HepG2 (cell line): ENCODE results near the gene RAP2C. TPM values are rescaled to one million over a fixed set of nuclear protein-coding genes. Genes with fewer than 3 reads are reported as not detected.

Experiments
- ATAC-seq: fragments of 200-7000 bp; cut with Tn5 transposase; 3 replicates; pipeline ENCODE4 v1.9.1; 2020; ENCODE audit warnings: mild to moderate bottlenecking, moderate library complexity
- BruUV-seq: library from RNA; stranded (reverse); fragments of 400-500 nt; replicated peaks from 2 replicates; lab custom pipeline; 2021; lab: Mats Ljungman, UMichigan
- CTCF ChIA-PET: fragments of 300-600 bp; formaldehyde crosslinking; extraction: SDS; loops from one replicate; lab custom pipeline; 2021; ENCODE audit warnings: low total read pairs, inconsistent platforms, low intra/inter-chr PET ratio; lab: Yijun Ruan, JAX
- POLR2A ChIA-PET: fragments of 350-600 bp; sonication (Branson Sonifier 250); formaldehyde crosslinking; loops from one replicate; lab custom pipeline; 2020; ENCODE audit warnings: antibody characterized with exemption, inconsistent platforms; lab: Yijun Ruan, JAX
- DNase-seq: peaks from one replicate; pipeline ENCODE4 v3.0.0-alpha.2; 2015; ENCODE audit warnings: low spot score
- FAIRE-seq: peaks from 3 replicates; lab custom pipeline; 2011; peaks lifted over from hg19 to GRCh38; lab: Jason Lieb, UNC
- H2AFZ ChIP-seq: one replicate; pipeline ENCODE4 v1.6.1; 2011; ENCODE audit warnings: low read length, inconsistent platforms
- H3K27ac ChIP-seq: fragments of 300-600 bp; 3 replicates; pipeline ENCODE4 v1.8.0; 2011; ENCODE audit warnings: mixed run types, mild to moderate bottlenecking, mixed read lengths, low read length, inconsistent platforms; ENCODE audit not compliant: insufficient read depth; ENCODE audit errors: extremely low read length
- H3K27me3 ChIP-seq, 2 experiments: fragments of 200-600 bp in 1 of 2; 2 replicates in 1 of 2; 3 replicates in 1 of 2; pipeline versions ENCODE4 v1.6.0 to v1.8.0; 2011; ENCODE audit warnings: low read length in 2 of 2, mild to moderate bottlenecking in 2 of 2, moderate library complexity in 2 of 2, inconsistent platforms in 1 of 2; ENCODE audit not compliant: insufficient read depth in 2 of 2, control insufficient read depth in 1 of 2
- H3K36me3 ChIP-seq, 2 experiments: fragments of 200-600 bp in 1 of 2; replicated peaks in 1 of 2; 2 replicates in 1 of 2; 3 replicates in 1 of 2; pipeline versions ENCODE4 v1.5.1 to v1.8.0; 2011; ENCODE audit warnings: low read length in 2 of 2, inconsistent platforms in 1 of 2; ENCODE audit not compliant: insufficient read depth in 2 of 2, control insufficient read depth in 1 of 2
- H3K4me1 ChIP-seq: 2 replicates; pipeline ENCODE4 v1.5.1; 2012; ENCODE audit warnings: low read length, inconsistent platforms; ENCODE audit not compliant: insufficient read depth
- H3K4me2 ChIP-seq: 2 replicates; pipeline ENCODE4 v1.6.0; 2011; ENCODE audit warnings: low read depth, low read length, inconsistent platforms
- H3K4me3 ChIP-seq, 3 experiments: fragments of 200-600 bp in 1 of 3; sonication (generic), shearing (Covaris generic) in 1 of 3; replicated peaks in 1 of 3; 2 replicates each; pipeline ENCODE4 v1.5.1; 2011 to 2016; ENCODE audit warnings: low read length in 3 of 3, inconsistent platforms in 2 of 3, low read depth in 2 of 3, mild to moderate bottlenecking in 2 of 3, control low read depth in 1 of 3, mixed read lengths in 1 of 3; ENCODE audit not compliant: insufficient read depth in 1 of 3
- H3K79me2 ChIP-seq: one replicate; pipeline ENCODE4 v1.6.1; 2011; ENCODE audit warnings: low read length, inconsistent platforms; ENCODE audit not compliant: insufficient read depth
- H3K9ac ChIP-seq: 2 replicates; pipeline ENCODE4 v1.6.0; 2011; ENCODE audit warnings: mild to moderate bottlenecking, low read depth, low read length, inconsistent platforms; ENCODE audit not compliant: insufficient read depth
- H3K9me3 ChIP-seq: 2 replicates; pipeline ENCODE4 v1.5.1; 2012; ENCODE audit warnings: mild to moderate bottlenecking, low read length
- H4K20me1 ChIP-seq: 2 replicates; pipeline ENCODE4 v1.6.0; 2011; ENCODE audit warnings: inconsistent platforms, mild to moderate bottlenecking, low read length, moderate library complexity; ENCODE audit not compliant: insufficient read depth
- GLI4 ChIP-seq: sonication (generic); formaldehyde crosslinking; IDR thresholded peaks from 2 replicates; pipeline ENCODE4 v1.5.1; 2020; ENCODE audit warnings: missing genetic modification reagents, mild to moderate bottlenecking, moderate library complexity, borderline replicate concordance
- HNRNPUL1 ChIP-seq: fragments of 200-400 bp; formaldehyde crosslinking; IDR thresholded peaks from 2 replicates; pipeline ENCODE4 v1.6.1; 2017; ENCODE audit warnings: low read depth, mild to moderate bottlenecking, low read length, moderate library complexity
- NKX3-1 ChIP-seq: sonication (generic); formaldehyde crosslinking; IDR thresholded peaks from 2 replicates; pipeline ENCODE4 v1.5.0; 2020; ENCODE audit warnings: missing genetic modification reagents
- ZNF234 ChIP-seq: sonication (generic); formaldehyde crosslinking; conservative IDR thresholded peaks from 2 replicates; pipeline ENCODE4 v1.5.1; 2020; ENCODE audit warnings: mild to moderate bottlenecking, missing genetic modification reagents
- ZNF331 ChIP-seq: sonication (generic); formaldehyde crosslinking; IDR thresholded peaks from 2 replicates; pipeline ENCODE4 v1.4.0; 2020; ENCODE audit warnings: missing genetic modification reagents
- ZNF589 ChIP-seq: sonication (generic); formaldehyde crosslinking; conservative IDR thresholded peaks from 2 replicates; pipeline ENCODE4 v1.8.0; 2022; ENCODE audit warnings: mild to moderate bottlenecking, moderate library complexity, missing genetic modification reagents
- WGBS: methylation state at CpG from one replicate; pipeline ENCODE4 v1.1.6; 2017; ENCODE audit warnings: low lambda C conversion rate; 5-methylcytosine and 5-hydroxymethylcytosine counted together
- in situ Hi-C: cut with HindIII; loops from 2 replicates; pipeline ENCODE4 v1.10.0; 2017; ENCODE audit warnings: low pct_unique_long_range_greater_than_20kb; ENCODE audit not compliant: extremely low pct_ligation_motif_present
- intact Hi-C: fragments of 100-400 bp; cut with micrococcal nuclease; formaldehyde crosslinking; loops from one replicate; pipeline ENCODE4 v1.10.0; 2022; ENCODE audit not compliant: unreplicated experiment
- polyA plus RNA-seq, 8 experiments: library from polyadenylated mRNA; depleted of rRNA in 3 of 8; stranded (reverse) in 7 of 8; unstranded in 1 of 8; fragments of >200 nt; fragmentation: Illumina TruSeq in 4 of 8; extraction: Trizol in 4 of 8; gene quantifications; 2 replicates each; pipeline versions ENCODE4 v1.2.1 to v1.2.3, GENCODE V29; 2011 to 2016; ENCODE audit warnings: low read depth in 4 of 8, missing spikeins in 1 of 8, mixed read lengths in 1 of 8; ENCODE audit not compliant: insufficient read depth in 1 of 8
- total RNA-seq, 5 experiments: library from RNA; depleted of rRNA; stranded (reverse); fragments of >200 nt; fragmentation: Illumina TruSeq; extraction: Trizol; gene quantifications; 2 replicates each; pipeline ENCODE4 v1.2.3, GENCODE V29; 2016; ENCODE audit warnings: low read depth in 1 of 5
- TF ChIP-seq, protein P1 (sequence below): sonication (generic); formaldehyde crosslinking; IDR thresholded peaks from 2 replicates; pipeline ENCODE4 v1.5.0; 2020; ENCODE audit warnings: missing genetic modification reagents, mild to moderate bottlenecking, borderline replicate concordance
- TF ChIP-seq, protein P2 (sequence below): sonication (generic); formaldehyde crosslinking; IDR thresholded peaks from 2 replicates; pipeline ENCODE4 v1.4.0; 2020; ENCODE audit warnings: missing genetic modification reagents, borderline replicate concordance
- TF ChIP-seq, protein P3 (sequence below): sonication (generic); formaldehyde crosslinking; IDR thresholded peaks from 2 replicates; pipeline ENCODE4 v1.5.1; 2020; ENCODE audit warnings: missing genetic modification reagents, mild to moderate bottlenecking, borderline replicate concordance
- TF ChIP-seq, protein P4 (sequence below): IDR thresholded peaks from 2 replicates; pipeline ENCODE4 v1.6.1; 2016

RAP2C gene
- total and polyA plus RNA-seq, 2 of the 13 experiments (the other 11 are each of a cell fraction or from before 2014, with no cell fraction given): 8.0 to 28.5 TPM

DNA sequence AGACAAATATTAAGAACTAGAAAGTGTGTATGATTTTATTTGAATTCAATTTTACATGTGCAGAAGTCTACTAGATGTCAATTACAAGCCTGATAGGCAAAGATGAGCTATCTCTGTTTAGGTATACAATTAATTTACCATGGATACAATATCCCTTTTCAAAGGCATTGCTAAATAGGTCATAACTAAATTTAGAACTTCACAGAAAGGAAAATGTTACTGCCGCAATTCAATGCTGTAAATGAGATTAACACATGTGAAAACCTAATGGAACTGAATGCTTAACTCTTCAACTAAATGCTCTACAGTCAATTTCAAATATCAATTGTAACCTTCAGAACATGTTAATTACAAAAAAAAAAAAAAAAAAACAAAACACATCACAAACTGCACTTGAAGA, 14.6 kb downstream of the RAP2C start:
- no peak overlapping the region for H3K9ac ChIP-seq
- H3K4me1 ChIP-seq: no peaks in the 10 kb centered on the region
- no peak for ATAC-seq
- POLR2A ChIA-PET: no interaction called here
- peaks cover 1 to 11% of the 10 kb centered on the region in 2 experiments; a peak in 2 of 5 replicates for H3K36me3 ChIP-seq
- in situ Hi-C loops (no loop called here), intact Hi-C loops (no loop called here)
- WGBS: 95% methylated on average over 1 of the region's 1 CpG
- H3K79me2 ChIP-seq: peaks cover 2% of the 10 kb centered on the region
- no peaks in the 10 kb centered on the region for H4K20me1 ChIP-seq
- no peak for DNase-seq
- BruUV-seq: TSS peak; percentile 35
- H3K27me3 ChIP-seq: no peaks in the 10 kb centered on the region
- TF ChIP-seq GLI4 (CRISPR knock-in tag) (no peak), ZNF234 (CRISPR knock-in tag) (no peak), ZNF589 (no peak), ZNF331 (no peak), NKX3-1 (CRISPR knock-in tag) (no peak), HNRNPUL1 (no peak)
- TF ChIP-seq, protein P1, sequence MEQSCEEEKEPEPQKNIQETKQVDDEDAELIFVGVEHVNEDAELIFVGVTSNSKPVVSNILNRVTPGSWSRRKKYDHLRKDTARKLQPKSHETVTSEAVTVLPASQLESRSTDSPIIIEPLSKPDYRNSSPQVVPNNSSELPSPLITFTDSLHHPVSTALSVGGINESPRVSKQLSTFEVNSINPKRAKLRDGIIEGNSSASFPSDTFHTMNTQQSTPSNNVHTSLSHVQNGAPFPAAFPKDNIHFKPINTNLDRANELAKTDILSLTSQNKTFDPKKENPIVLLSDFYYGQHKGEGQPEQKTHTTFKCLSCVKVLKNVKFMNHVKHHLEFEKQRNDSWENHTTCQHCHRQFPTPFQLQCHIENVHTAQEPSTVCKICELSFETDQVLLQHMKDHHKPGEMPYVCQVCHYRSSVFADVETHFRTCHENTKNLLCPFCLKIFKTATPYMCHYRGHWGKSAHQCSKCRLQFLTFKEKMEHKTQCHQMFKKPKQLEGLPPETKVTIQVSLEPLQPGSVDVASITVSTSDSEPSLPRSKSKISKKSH: no peak
- TF ChIP-seq, protein P2, sequence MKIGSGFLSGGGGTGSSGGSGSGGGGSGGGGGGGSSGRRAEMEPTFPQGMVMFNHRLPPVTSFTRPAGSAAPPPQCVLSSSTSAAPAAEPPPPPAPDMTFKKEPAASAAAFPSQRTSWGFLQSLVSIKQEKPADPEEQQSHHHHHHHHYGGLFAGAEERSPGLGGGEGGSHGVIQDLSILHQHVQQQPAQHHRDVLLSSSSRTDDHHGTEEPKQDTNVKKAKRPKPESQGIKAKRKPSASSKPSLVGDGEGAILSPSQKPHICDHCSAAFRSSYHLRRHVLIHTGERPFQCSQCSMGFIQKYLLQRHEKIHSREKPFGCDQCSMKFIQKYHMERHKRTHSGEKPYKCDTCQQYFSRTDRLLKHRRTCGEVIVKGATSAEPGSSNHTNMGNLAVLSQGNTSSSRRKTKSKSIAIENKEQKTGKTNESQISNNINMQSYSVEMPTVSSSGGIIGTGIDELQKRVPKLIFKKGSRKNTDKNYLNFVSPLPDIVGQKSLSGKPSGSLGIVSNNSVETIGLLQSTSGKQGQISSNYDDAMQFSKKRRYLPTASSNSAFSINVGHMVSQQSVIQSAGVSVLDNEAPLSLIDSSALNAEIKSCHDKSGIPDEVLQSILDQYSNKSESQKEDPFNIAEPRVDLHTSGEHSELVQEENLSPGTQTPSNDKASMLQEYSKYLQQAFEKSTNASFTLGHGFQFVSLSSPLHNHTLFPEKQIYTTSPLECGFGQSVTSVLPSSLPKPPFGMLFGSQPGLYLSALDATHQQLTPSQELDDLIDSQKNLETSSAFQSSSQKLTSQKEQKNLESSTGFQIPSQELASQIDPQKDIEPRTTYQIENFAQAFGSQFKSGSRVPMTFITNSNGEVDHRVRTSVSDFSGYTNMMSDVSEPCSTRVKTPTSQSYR (CRISPR knock-in tag): no peak
- TF ChIP-seq, protein P3, sequence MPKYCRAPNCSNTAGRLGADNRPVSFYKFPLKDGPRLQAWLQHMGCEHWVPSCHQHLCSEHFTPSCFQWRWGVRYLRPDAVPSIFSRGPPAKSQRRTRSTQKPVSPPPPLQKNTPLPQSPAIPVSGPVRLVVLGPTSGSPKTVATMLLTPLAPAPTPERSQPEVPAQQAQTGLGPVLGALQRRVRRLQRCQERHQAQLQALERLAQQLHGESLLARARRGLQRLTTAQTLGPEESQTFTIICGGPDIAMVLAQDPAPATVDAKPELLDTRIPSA: no peak
- TF ChIP-seq, protein P4, sequence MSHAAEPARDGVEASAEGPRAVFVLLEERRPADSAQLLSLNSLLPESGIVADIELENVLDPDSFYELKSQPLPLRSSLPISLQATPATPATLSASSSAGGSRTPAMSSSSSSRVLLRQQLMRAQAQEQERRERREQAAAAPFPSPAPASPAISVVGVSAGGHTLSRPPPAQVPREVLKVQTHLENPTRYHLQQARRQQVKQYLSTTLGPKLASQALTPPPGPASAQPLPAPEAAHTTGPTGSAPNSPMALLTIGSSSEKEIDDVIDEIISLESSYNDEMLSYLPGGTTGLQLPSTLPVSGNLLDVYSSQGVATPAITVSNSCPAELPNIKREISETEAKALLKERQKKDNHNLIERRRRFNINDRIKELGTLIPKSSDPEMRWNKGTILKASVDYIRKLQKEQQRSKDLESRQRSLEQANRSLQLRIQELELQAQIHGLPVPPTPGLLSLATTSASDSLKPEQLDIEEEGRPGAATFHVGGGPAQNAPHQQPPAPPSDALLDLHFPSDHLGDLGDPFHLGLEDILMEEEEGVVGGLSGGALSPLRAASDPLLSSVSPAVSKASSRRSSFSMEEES (CRISPR knock-in tag): no peak
- no peak overlapping the region for H3K4me2 ChIP-seq
- no peak overlapping the region for H3K4me3 ChIP-seq
- H3K9me3 ChIP-seq: no peaks in the 10 kb centered on the region
- no peak overlapping the region for H2AFZ ChIP-seq
- CTCF ChIA-PET: no interaction called here
- FAIRE-seq: no peak
- no peak overlapping the region for H3K27ac ChIP-seq
